T47D (cell line): ENCODE results near the gene SCARB1.
A peak's percentile ranks its signal among the peaks of the same experiment; 100 is the strongest.

Experiments
- DNase-seq, 2 experiments: peaks; one replicate each; pipeline versions ENCODE4 v3.0.0 to v3.0.0-alpha.2; 2011 to 2012; ENCODE audit warnings: low read depth in 1 of 2, low spot score in 1 of 2
- JUND ChIP-seq: IDR thresholded peaks from 2 replicates; pipeline ENCODE4 v1.6.1; 2012; ENCODE audit warnings: low read depth
- in situ Hi-C: cut with HindIII; loops from 2 replicates; pipeline ENCODE4 v1.10.0; 2016; ENCODE audit warnings: low sequenced_read_pairs, low pct_unique_long_range_greater_than_20kb

The SCARB1 gene

GRCh38 chr12:124814741-124815613, 48.7 kb downstream of the SCARB1 start:
- no peak for TF ChIP-seq JUND
- in situ Hi-C loops = no loop called here
- DNase-seq = no peak

- no peak for TF ChIP-seq JUND
- in situ Hi-C loops = no loop called here
- no peak for DNase-seq
These were observed 49.9 kb downstream of the SCARB1 start for GRCh38 chr12:124813782-124814181.

- in situ Hi-C loops = no loop called here
- no peak for DNase-seq
- TF ChIP-seq JUND = no peak
These were observed 50.7 kb downstream of the SCARB1 start for GRCh38 chr12:124812979-124813378.

GRCh38 chr12:124812356-124812755, 51.3 kb downstream of the SCARB1 start:
- TF ChIP-seq JUND = no peak
- in situ Hi-C loops = no loop called here
- DNase-seq = no peak

GRCh38 chr12:124811633-124812032, 52.0 kb downstream of the SCARB1 start:
- in situ Hi-C loops = no loop called here
- DNase-seq = no peak
- no peak for TF ChIP-seq JUND

- no peak for DNase-seq
- TF ChIP-seq JUND = no peak
- in situ Hi-C loops = no loop called here
These were observed 53.8 kb downstream of the SCARB1 start for GRCh38 chr12:124809878-124810277.

- in situ Hi-C loops = no loop called here
- no peak for TF ChIP-seq JUND
- DNase-seq = no peak
These were observed 54.3 kb downstream of the SCARB1 start for GRCh38 chr12:124809391-124809790.

GRCh38 chr12:124808272-124808671, 55.4 kb downstream of the SCARB1 start:
- TF ChIP-seq JUND = no peak
- in situ Hi-C loops = no loop called here
- no peak for DNase-seq

GRCh38 chr12:124805876-124806668, 57.6 kb downstream of the SCARB1 start:
- no peak for TF ChIP-seq JUND
- in situ Hi-C loops = no loop called here
- no peak for DNase-seq

GRCh38 chr12:124805050-124805449, 58.6 kb downstream of the SCARB1 start:
- no peak for DNase-seq
- in situ Hi-C loops = no loop called here
- TF ChIP-seq JUND = no peak

GRCh38 chr12:124804011-124804621, 59.5 kb downstream of the SCARB1 start:
- in situ Hi-C loops = no loop called here
- TF ChIP-seq JUND = no peak
- peak; percentile 79 to 84 for DNase-seq

- no peak for TF ChIP-seq JUND
- DNase-seq = no peak
- in situ Hi-C loops = no loop called here
These were observed 61.3 kb downstream of the SCARB1 start for GRCh38 chr12:124802361-124802760.

- DNase-seq = no peak
- TF ChIP-seq JUND = no peak
- in situ Hi-C loops = no loop called here
These were observed 63.2 kb downstream of the SCARB1 start for GRCh38 chr12:124800506-124800905.
